EL (cell line): ENCODE measurements around the gene STK32C.
"Not testable (repeated sequence)": the region's sequence is repeated elsewhere in the genome, so short reads cannot be mapped to it uniquely, and the experiment has no call there.

Experiments used
- DNase-seq: peaks from one replicate; pipeline ENCODE4 v3.0.0-alpha.2; 2016

STK32C gene

DNA sequence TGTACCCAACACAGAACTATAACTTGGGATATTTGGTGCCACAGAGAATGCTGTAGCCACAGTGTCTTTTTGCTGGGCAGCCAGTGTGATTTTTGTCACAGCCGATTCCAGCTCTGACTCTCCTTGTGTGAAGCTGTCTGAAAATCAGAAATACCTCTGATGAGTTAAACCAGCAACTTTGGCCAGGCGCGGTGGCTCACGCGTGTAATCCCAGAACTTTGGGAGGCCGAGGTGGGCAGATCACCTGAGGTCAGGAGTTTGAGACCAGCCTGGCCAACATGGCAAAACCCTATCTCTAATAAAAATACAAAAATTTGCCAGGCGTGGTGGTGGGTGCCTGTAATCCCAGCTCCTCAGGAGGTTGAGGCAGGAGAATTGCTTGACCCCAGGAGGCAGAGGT is 30.1 kb upstream of the STK32C start:
- not testable (repeated sequence) for DNase-seq

DNA sequence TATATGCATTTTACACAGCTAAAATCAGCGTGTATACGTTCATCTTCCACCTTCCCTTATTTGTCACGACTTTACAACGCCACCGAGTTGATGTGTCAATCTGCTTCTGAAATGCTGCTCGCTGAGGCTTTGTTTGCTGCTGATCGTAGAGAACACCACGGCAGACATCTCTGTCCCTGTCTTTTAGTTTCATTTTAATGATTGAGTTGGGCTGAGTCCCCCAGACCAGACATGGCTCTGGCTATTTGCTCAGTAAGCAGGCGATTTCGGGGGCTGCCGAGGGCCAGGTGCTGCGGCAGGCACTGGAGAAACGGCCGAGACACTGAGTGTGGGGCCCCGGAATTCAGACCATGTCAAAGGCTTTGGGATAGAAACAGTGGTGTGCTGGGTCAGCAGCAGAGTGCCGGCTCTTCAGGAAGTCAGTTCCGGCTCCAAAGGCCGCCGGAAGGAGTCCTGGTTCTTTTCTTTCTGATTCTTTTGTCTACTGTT is 29.2 kb upstream of the STK32C start:
- no peak for DNase-seq

DNA sequence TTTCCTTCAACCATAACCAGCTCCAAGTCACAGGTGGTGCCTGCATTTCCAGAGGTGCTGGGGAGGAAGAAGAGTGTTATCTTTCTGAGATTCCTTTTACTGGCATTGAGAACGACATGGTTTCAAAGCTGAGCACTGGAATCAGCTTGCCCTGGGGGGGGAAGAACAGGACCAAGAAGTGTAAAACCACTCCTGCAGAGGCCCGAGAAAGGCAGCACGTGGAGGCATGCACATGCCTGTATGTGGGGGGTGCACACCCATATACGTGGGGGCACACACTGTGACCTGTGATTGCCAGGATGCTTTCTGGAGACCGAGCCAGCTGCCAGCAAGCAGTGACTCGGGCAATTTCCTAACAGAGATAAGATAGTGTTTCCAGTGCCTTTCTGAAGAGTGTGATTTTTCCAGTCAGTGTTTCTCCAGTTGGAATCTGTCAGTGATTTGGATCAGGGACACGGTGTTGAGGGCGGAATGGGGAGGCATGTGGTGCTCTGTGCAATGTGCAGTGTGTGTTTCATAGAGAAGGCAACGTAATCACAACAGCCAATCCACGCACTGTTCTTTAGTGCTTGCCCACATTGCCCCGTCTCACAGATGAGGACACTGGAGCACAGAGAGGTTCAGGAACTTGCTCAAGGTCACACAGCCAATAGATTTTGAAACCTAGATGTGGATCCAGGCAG is 28.5 kb upstream of the STK32C start:
- no peak for DNase-seq

DNA sequence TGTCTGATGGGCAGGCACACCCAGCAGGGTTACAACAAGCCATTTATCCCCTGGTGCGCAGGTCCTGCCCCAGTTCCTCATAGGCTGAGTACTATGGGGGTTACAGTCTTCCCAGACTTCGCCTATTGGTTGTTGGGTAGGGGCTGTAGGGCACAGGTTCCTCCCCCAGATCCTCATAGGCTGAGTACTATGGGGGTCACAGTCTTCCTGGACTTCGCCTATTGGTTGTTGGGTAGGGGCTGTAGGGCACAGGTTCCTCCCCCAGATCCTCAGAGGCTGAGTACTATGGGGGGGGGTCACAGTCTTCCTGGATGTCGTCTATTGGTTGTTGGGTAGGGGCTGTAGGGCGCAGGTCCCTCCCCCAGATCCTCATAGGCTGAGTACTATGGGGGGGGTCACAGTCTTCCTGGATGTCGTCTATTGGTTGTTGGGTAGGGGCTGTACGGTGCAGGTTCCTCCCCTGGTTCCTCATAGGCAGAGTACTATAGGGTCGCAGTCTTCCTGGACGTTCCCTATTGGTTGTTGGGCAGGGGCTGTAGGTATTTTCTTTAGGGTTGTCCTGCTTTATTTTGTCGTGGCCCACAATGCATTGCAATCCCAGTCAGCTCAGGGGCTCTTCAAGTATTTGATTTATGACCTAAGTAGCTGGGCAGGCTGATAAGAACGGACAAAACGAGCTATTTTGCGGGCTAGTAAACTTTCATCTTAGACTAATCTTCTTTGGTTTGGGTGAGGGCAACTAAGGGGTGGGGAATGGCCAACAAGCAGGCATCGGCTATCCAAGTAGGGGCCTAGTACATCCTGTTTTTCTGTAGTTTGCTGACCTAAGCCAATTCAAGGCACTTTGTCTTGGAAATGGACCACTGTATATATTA is 27.7 kb upstream of the STK32C start:
- no peak for DNase-seq

DNA sequence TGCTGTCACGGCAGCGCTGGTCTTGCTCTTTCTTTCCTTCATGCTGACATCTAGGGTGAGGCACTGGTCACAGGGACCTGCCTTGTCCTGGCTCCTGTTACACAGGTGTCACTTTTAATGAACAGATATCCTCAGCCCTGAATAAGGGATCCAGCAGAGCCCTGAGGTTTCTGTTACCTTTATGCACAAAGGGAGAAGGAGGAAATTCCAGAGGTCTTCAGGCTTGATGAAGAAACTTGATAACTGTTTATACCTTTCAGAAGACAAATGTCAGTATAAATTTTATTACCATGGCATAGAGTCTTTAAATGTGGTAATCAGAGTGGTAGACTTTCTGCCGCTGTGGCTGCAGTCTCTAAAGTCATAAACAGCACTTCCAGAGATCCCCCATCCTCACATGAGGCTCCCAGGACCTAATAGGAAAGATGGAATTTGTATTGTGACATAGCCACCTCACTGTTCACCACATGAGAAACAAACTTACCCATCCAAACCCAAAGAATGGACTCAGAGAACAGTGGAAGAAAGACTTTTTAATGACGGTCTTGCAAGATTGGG is 27.0 kb upstream of the STK32C start:
- no peak for DNase-seq

DNA sequence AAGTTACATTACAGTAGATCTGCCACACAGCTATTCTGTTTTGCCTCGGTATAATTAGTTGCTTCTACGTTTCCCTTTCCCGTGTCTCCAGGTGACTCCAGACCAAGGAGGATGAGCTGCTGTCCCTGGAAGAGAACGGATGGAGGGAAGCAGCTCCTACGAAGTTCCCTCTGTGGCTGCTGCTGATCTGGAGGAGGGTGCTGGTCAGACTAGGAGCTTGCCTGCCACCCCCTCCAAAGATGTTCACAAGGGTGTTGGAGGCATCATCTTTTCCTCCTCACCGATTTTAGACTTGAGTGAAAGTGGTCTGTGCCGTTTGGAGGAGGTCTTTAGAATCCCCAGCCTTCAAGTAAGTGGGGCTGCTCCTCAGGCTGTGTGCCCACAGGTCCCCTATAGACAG is 25.6 kb upstream of the STK32C start:
- no peak for DNase-seq

DNA sequence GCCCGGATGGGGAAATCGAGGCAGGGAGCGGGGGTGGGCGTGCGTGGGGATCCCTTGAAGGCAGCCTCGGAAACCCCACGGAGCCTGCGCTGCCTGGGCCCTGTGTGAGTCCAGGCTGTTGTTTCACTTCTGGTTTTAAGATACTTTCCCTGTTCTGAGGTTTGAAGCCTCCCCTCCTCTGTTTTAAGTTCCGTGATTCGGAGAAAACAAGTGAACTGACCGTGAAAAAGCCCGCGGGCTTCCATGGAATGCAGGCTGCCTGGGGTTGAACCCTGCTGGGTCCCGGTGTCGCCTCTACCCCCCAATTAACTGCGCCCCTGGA is 24.6 kb upstream of the STK32C start:
- DNase-seq, result no peak

DNA sequence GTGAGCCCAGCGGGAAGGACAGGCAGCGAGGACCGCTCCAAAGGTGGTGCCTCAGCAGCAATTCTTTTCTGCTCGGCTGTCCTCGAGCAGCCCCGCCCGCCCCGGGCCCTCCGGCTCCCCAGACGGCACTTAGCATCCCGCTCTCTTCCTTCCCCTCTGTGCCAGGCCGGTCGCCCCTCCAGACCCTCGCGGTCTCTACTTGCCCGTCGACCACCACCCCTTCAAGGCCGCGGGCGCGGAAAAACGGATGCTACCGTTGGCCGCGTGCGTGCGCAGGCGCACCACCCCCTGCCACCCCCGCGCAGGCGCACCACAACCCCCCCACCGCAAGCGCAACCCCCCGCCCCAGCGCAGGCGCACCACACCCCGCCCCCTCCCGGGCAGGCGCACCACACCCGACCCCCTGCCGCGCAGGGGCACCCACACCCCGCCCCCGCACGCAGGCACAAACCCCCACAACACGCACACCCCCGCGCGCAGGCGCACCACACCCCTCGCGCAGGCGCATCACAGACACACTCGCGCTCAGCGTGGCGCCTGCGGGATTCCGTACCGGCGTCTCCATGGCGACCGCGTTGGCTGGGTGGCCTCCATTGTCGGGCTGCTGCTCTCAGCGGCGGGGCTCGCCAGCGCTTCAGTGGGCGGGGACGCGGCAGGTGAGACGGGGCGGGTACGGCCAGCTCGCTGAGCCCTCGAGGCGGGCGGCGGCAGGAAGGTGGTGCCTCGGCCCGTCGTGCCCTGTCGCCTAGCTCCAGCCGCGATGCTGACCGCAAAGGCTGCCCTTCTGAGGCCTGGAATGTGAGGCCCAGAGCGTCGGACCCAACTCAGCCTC is 24.1 kb upstream of the STK32C start, which contains the start of gene LRRC27:
TSS of gene LRRC27 (plus strand) at position 593 of the 832 bp plus-strand sequence. CDS start 1,332 bp downstream, outside the sequence.
- DNase-seq, result peak; percentile 97

DNA sequence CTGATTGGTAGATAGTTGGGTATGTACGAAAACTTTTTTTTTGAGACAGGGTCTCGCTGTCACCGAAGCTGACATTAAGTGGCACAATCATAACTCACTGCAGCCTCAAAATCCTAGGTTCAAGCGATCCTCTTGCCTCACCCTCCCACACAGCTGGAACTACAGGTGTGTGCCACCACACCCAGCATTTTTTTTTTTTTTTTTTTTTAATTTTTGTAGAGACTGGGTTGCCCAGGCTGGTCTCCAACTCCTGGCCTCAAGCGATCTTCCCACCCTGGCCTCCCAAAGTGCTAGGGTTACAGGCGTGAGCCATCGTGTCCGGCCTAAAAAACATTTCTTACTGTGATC is 22.7 kb upstream of the STK32C start:
- no peak for DNase-seq

DNA sequence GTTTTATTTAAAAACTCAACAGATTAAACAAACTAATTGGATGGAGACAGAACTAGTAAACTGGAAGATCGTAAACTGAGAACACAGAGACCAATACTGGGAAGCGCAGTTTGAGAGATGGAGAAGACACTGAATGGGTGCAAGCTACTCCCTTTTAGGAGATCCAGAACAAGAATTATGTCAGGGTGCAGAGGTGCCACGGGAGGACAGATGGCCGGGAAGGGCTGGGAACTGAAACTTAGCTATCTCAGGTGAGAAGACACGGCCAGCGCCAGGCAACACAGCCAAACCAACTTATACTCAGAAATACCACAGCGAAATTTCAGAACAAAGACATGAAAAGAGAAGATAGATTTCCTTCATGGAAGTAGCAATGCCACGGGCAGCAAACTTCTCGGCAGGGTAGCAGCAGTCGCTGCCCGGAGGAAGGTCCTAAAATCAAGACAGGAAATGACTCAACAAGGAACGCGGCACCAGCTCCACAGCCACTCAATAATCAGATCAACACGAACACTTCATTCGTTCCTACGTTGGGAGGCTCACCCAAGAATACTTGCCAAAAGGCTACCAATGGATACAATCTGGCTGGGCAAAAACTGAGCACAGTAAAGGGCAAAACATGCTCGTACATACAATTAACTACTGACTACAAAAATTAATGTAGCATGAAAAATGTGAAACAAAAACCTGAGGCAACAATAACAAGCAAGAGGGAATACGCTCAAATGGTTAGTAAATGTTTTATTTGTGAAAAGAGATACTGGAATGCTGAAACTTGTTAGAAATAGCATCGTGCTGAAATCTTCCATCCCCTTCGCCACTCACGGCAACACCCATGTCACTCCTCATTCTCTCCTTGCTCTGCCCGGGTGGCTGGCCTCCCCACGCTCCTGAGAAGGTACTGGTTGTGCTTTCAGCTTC is 22.1 kb upstream of the STK32C start:
- DNase-seq, result peak; percentile 90

DNA sequence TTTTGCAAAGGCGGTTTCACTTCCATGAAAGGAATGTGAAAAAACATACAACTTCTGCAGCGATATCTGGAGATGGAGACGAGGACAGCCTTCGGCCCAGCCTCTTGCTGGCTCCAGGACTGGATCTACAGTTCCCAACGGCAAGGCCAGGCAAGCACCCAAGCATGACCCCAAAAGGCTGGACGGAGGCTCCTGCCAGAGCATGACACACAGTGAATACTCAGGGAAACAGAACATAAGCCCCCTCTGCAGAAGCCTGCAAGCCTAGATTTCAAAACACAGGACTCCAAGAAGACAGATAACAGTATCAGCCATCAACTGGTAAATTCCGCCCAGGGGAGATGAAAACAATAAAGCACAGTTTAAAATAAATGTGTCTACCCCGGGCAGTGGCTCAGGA is 21.0 kb upstream of the STK32C start:
- DNase-seq, result no peak

DNA sequence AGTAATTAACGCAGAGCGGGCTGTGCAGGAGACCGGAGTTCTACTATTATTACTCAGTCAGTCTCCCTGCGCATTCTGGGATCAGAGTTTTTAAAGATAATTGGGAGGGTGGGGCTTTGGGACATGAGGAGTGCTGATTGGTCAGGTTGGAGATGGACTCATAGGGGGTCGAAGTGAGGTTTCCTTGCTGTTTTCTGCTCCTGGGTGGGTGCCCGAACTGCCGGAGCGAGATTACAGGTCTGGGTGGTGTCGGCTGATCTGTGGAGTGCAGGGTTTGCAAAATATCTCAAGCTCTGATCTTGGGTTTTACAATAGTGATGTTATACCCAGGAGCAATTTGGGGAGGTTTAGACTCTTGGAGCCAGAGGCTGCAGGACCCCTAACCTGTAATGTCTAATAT is 20.4 kb upstream of the STK32C start:
- DNase-seq, result no peak

DNA sequence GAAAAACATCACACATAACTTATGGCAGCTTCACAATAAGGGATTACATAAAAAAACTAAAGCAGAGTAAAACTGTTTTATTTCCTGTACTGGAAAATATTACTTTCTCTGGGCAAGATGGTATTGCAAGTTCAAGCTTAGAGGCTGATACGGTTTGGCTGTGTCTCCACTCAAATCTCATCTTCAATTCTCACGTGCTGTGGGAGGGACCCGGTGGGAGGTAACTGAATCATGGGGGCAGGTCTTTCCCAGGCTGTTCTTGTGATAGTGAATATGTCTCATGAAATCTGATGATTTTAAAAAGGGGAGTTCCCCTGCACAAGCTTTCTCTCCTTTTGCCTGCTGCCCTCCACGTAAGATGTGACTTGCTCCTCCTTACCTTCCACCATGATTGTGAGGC is 19.2 kb upstream of the STK32C start:
- DNase-seq, result no peak

DNA sequence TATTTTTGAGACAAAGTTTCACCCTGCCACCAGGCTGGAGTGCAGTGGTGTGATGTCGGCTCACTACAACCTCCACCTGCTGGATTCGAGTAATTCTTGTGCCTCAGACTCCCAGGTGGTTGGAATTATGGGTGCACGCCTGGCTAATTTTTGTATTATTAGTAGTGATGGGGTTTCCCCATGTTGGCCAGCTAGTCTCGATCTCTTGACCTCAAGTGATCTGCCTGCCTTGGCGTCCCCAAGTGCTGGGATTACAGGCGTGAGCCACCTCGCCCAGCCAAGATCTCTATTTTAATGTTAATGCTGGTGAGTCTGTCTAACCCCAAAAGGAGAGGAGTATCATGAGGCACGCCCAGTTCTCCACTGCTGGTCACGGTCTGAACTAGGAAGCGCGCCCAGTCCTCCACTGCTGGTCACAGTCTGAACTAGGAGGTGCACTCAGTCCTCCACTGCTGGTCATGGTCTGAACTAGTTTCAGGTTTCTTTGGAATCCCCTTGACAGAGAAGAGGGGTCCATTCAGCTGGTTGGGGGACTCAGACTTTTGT is 18.7 kb upstream of the STK32C start:
- DNase-seq, result no peak

DNA sequence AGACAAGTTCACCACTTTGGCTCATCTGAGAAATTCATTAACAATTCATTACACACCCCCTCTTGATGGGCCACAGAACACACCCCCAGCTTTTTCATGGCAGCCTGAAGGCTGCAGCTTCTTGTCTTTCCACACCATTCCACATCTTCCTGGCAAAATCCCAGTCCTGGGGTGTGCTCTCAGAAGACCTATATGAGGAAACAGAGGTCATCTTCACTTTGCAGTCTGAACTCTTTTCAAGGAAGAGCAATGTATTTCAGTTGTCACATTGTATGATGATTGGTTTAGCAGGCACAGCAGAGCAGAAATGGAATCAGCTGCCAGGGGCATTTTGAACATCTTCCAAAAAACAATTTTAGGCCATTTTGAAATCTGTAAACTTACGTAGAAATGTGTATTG is 16.4 kb upstream of the STK32C start:
- no peak for DNase-seq

DNA sequence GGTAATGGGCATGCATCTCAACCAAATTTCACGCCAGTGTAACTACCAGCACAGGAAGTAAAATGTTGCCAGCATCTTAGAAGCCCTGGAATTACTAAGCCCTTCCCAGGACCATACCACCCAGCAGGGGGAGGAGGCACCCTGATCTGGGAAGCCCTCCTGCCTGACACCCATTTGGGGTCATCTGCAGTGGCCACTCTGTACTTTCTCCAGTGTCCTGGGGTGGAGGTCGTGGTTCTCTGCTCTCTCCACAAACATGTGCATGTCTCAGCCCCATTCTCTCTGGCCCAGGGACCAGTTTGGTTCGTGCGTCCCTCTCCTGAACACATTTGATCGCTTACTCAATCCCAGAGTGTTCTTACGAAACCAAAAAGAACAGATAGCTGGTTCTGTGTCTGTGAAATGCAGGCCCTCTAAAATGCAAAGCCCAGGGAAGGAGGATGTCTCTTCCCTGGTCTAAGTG is 14.9 kb upstream of the STK32C start:
- peak; percentile 18 for DNase-seq

DNA sequence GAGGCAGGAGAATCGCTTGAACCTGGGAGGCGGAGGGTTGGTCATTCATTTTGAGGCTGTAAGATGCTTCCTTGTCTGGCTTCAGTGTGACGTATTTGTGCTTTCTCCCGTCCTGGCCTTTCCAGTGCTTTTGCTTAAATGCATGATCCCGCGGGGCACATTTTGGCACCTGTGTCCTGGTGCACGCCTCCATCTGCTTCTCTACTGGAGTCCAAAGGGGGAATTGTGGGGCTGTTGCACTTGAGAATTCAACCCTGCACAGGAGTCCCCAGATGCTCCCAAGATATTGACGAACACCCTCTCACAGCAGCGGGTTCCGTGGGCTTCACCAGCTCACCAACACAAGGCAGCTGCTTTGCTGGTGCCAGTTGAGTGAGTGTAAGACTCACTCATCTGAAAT is 14.0 kb upstream of the STK32C start:
- no peak for DNase-seq

DNA sequence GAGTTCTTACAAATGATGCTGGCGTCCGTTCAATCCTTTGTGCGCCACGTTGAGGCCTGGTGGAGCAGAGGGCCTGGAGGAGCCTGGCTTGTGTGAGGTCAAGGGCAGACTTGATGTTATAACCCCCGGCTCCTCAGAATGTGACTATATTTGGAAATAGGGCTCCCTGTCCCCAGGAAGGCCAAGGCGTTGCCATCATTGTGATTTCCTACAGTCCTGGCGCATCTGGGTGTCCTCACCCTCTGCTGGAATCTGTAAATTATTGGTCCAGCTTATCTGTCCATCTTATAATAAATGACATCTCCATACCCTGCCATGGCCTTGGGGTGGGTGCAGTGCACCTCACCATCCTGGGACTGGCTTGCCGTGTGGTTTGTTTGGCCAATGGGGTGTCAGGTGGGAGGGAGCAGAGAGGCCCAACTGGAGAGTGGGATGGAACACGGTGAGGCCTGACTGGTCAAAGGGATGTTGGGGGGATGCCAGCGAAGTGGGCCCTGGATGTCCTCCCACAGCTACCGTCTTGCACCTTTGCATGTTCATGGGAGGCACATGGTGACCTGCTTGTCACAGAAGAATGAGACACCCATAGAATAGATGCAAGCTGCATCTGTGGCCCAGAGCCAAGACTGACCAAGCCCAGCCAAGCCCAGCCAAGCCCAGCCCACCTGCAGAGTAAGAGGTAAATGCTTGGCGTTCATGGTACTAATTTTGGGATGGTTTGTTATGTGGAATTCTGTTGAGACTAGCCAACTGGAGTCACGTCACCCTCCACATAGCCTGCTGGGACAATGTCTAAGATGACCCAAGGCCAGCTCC is 13.1 kb upstream of the STK32C start:
- DNase-seq, result no peak

DNA sequence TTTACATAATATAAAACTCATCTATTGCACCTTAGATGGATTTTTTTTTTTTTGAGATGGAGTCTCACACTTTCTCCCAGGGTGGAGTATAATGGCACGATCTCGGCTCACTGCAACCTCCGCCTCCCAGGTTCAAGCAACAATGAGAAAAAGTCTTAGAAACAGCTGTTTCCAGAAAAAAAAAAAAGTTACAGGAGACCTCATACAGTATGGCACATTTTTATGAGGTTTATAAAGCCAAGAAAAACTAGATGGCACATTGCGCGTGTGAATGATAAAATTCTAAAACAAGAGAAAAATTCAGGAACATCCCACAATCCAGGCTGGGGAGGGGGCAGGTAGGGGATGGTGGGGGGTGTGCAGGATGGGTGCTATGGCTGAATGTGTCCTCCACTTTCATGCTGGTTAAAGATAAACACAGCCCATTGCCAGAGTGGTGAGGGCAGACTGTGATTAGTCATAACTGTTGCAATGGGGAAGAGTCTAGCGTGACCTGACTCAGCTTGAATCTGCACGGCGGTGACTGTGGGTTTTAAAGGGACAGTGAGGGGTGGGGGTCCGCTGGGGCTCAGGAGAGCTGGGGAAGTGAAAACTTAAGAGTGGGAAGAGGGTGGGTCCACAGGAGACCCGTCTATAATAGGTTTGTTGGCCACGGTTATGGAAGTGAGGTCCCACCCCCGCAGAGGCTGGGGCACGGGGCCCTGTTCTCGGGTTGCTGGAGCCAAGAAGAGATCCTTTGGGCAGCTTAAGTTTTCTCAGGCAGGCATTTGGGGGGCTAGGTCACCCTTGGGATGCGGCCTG is 12.3 kb upstream of the STK32C start:
- peak; percentile 83 for DNase-seq

DNA sequence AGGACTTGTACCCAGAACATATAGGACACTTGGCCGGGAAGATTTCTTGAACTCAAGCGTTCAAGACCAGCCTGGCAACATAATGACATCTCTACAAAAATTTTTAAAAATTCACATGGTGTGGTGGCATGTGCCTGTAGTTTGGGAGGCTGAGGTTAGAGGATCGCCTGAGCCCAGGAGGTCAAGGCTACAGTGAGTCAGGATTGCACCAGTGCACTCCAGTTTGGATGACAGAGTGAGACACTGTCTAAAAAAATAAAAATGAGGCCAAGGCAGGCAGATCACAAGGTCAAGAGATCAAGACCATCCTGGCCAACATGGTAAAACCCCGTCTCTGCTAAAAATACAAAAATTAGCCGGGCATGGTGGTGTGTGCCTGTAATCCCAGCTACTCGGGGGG is 9.7 kb upstream of the STK32C start:
- not testable (repeated sequence) for DNase-seq
